WTC11 (cell line): ENCODE data around the gene MTA2. TPM values are rescaled to one million over a fixed set of nuclear protein-coding genes. Genes with fewer than 3 reads are reported as not detected.
A peak's percentile ranks its signal among the peaks of the same experiment; 100 is the strongest.

ENCODE experiments used
- ATAC-seq: fragments of 200-7000 bp; cut with Tn5 transposase; 2 replicates; pipeline ENCODE4 v1.10.0; 2021; ENCODE audit warnings: mild to moderate bottlenecking, moderate library complexity
- CTCF ChIA-PET: fragments of 300-600 bp; sonication (Branson Sonifier 250); formaldehyde crosslinking; loops from one replicate; lab custom pipeline; 2021; ENCODE audit warnings: antibody characterized with exemption; lab: Charles Lee
- POLR2A ChIA-PET: fragments of 350-600 bp; sonication (Branson Sonifier 250); formaldehyde crosslinking; loops from one replicate; lab custom pipeline; 2021; ENCODE audit warnings: antibody characterized with exemption; lab: Charles Lee
- DNase-seq: peaks from one replicate; pipeline ENCODE4 v3.0.0; 2021; ENCODE audit warnings: low spot score
- H3K27ac Mint-ChIP-seq: 2 replicates; pipeline ENCODE4 v1.8.0; 2021; ENCODE audit warnings: mixed read lengths
- H3K27me3 Mint-ChIP-seq: 2 replicates; pipeline ENCODE4 v1.8.0; 2021; ENCODE audit warnings: low read depth, mild to moderate bottlenecking, moderate library complexity, mixed read lengths
- H3K36me3 Mint-ChIP-seq: 2 replicates; pipeline ENCODE4 v1.8.0; 2021; ENCODE audit warnings: mixed read lengths
- H3K4me1 Mint-ChIP-seq: 2 replicates; pipeline ENCODE4 v1.8.0; 2022; ENCODE audit warnings: mixed read lengths
- H3K4me3 Mint-ChIP-seq: 2 replicates; pipeline ENCODE4 v1.8.0; 2021; ENCODE audit warnings: mild to moderate bottlenecking, moderate library complexity, mixed read lengths
- H3K9me3 Mint-ChIP-seq: 2 replicates; pipeline ENCODE4 v1.8.0; 2021; ENCODE audit warnings: mixed read lengths
- ATF1 ChIP-seq: sonication (generic); formaldehyde crosslinking; IDR thresholded peaks from 2 replicates; pipeline ENCODE4 v1.8.1; 2023; ENCODE audit warnings: mild to moderate bottlenecking, moderate library complexity, missing genetic modification reagents
- CREM ChIP-seq: sonication (generic); formaldehyde crosslinking; IDR thresholded peaks from 2 replicates; pipeline ENCODE4 v1.8.1; 2022; ENCODE audit warnings: mild to moderate bottlenecking, missing genetic modification reagents, moderate library complexity
- ELF4 ChIP-seq: sonication (generic); formaldehyde crosslinking; IDR thresholded peaks from 2 replicates; pipeline ENCODE4 v1.8.1; 2022; ENCODE audit warnings: low read depth, mild to moderate bottlenecking, moderate library complexity, missing genetic modification reagents
- FOXP1 ChIP-seq: sonication (generic); formaldehyde crosslinking; IDR thresholded peaks from 2 replicates; pipeline ENCODE4 v1.8.0; 2022; ENCODE audit warnings: missing genetic modification reagents, mild to moderate bottlenecking, moderate library complexity, borderline replicate concordance
- KAT7 ChIP-seq: sonication (generic); formaldehyde crosslinking; IDR thresholded peaks from 2 replicates; pipeline ENCODE4 v1.8.1; 2023; ENCODE audit warnings: missing genetic modification reagents, mild to moderate bottlenecking, borderline replicate concordance
- MYBL2 ChIP-seq: sonication (generic); formaldehyde crosslinking; IDR thresholded peaks from 2 replicates; pipeline ENCODE4 v1.8.1; 2023; ENCODE audit warnings: mild to moderate bottlenecking, moderate library complexity, missing genetic modification reagents
- NR1H2 ChIP-seq: sonication (generic); formaldehyde crosslinking; IDR thresholded peaks from 2 replicates; pipeline ENCODE4 v1.9.0; 2021; ENCODE audit warnings: mild to moderate bottlenecking, moderate library complexity, missing genetic modification reagents
- OVOL2 ChIP-seq: fragments of 250-450 bp; sonication (Bioruptor Pico); IDR thresholded peaks from 2 replicates; pipeline ENCODE4 v1.9.0; 2021; ENCODE audit warnings: mild to moderate bottlenecking, borderline replicate concordance
- SMAD3 ChIP-seq: sonication (generic); formaldehyde crosslinking; IDR thresholded peaks from 2 replicates; pipeline ENCODE4 v1.8.0; 2022; ENCODE audit warnings: missing genetic modification reagents, mild to moderate bottlenecking, borderline replicate concordance
- ZNF138 ChIP-seq: sonication (generic); formaldehyde crosslinking; conservative IDR thresholded peaks from 2 replicates; pipeline ENCODE4 v1.8.1; 2022; ENCODE audit warnings: mild to moderate bottlenecking, moderate library complexity, missing genetic modification reagents
- ZNF423 ChIP-seq: fragments of 250-450 bp; sonication (Bioruptor Pico); IDR thresholded peaks from 2 replicates; pipeline ENCODE4 v2.1.2; 2022; ENCODE audit warnings: mild to moderate bottlenecking, moderate library complexity
- ZNF671 ChIP-seq: fragments of 250-450 bp; sonication (Bioruptor Pico); IDR thresholded peaks from 2 replicates; pipeline ENCODE4 v1.8.0; 2021; ENCODE audit warnings: mild to moderate bottlenecking
- total RNA-seq: library from RNA; stranded (reverse); gene quantifications from 3 replicates; pipeline ENCODE4 v1.2.3, GENCODE V29; 2021
- TF ChIP-seq, protein P1 (sequence below): sonication (generic); formaldehyde crosslinking; conservative IDR thresholded peaks from 2 replicates; pipeline ENCODE4 v1.8.1; 2023; ENCODE audit warnings: mild to moderate bottlenecking, low read depth, missing genetic modification reagents, moderate library complexity
- TF ChIP-seq, protein P2 (sequence below): sonication (generic); formaldehyde crosslinking; IDR thresholded peaks from 2 replicates; pipeline ENCODE4 v1.8.0; 2022; ENCODE audit warnings: missing genetic modification reagents
- TF ChIP-seq, protein P3 (sequence below): sonication (generic); formaldehyde crosslinking; IDR thresholded peaks from 2 replicates; pipeline ENCODE4 v1.8.1; 2022; ENCODE audit warnings: low read depth, mild to moderate bottlenecking, moderate library complexity, missing genetic modification reagents, borderline replicate concordance
- TF ChIP-seq, protein P4 (sequence below): sonication (generic); formaldehyde crosslinking; IDR thresholded peaks from 2 replicates; pipeline ENCODE4 v1.8.1; 2022; ENCODE audit warnings: missing genetic modification reagents, borderline replicate concordance
- TF ChIP-seq, protein P5 (sequence below): sonication (generic); formaldehyde crosslinking; IDR thresholded peaks from 2 replicates; pipeline ENCODE4 v1.8.0; 2023; ENCODE audit warnings: missing genetic modification reagents, mild to moderate bottlenecking, borderline replicate concordance

The MTA2 gene
- total RNA-seq, 1 experiment from 2014 or later: 115 TPM

DNA sequence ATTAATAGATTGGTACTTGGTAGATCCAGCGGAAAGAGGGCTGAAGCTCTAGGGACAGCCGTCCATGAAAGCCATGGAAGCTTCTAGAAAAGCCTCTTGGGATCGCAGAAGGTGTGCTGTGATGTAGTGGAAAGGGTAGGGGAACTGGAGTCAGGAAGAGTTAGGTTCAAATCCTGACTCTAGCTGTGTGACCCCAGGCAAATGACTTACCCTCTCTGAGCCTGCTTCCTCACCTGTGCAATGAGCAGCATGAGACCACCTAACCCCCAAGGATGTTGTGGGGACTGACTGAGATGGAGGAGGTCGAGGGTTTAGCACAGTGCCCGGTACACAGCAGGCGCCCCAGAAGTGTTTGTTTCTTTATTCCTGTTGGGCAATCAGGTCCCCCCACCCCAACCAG is 8.7 kb upstream of the MTA2 start:
- Mint-ChIP-seq H3K27ac (no peak overlapping the region), H3K4me3 (peak overlapping the region; percentile 95), H3K4me1 (peaks cover 41% of the 10 kb centered on the region), H3K36me3 (no peaks in the 10 kb centered on the region), H3K9me3 (no peaks in the 10 kb centered on the region), H3K27me3 (peaks cover 9% of the 10 kb centered on the region; the same call in 1 of the 2 replicates)
- CTCF ChIA-PET: interaction anchor here (0.6 to 3.7 kb wide), 10 partner anchors 9 to 186 kb away, joined by 3 to 51 read pairs (median 11); partner anchors contain the start of genes B3GAT3, BSCL2, C11orf98 and CSKMT
- ATAC-seq: no peak
- DNase-seq: no peak
- POLR2A ChIA-PET: interaction anchor here (0.6 to 3.7 kb wide), 2 partner anchors 19 to 175 kb away, joined by 4 to 21 read pairs; partner anchors contain the start of gene TUT1
- TF ChIP-seq OVOL2 (CRISPR knock-in tag) (no peak), ZNF138 (no peak), MYBL2 (CRISPR knock-in tag) (no peak), KAT7 (CRISPR knock-in tag) (no peak), ELF4 (CRISPR knock-in tag) (no peak), SMAD3 (CRISPR knock-in tag) (no peak), FOXP1 (CRISPR knock-in tag) (no peak), NR1H2 (CRISPR knock-in tag) (no peak), ATF1 (CRISPR knock-in tag) (no peak), ZNF671 (CRISPR knock-in tag) (no peak), CREM (CRISPR knock-in tag) (no peak), ZNF423 (no peak)
- TF ChIP-seq, protein P1, sequence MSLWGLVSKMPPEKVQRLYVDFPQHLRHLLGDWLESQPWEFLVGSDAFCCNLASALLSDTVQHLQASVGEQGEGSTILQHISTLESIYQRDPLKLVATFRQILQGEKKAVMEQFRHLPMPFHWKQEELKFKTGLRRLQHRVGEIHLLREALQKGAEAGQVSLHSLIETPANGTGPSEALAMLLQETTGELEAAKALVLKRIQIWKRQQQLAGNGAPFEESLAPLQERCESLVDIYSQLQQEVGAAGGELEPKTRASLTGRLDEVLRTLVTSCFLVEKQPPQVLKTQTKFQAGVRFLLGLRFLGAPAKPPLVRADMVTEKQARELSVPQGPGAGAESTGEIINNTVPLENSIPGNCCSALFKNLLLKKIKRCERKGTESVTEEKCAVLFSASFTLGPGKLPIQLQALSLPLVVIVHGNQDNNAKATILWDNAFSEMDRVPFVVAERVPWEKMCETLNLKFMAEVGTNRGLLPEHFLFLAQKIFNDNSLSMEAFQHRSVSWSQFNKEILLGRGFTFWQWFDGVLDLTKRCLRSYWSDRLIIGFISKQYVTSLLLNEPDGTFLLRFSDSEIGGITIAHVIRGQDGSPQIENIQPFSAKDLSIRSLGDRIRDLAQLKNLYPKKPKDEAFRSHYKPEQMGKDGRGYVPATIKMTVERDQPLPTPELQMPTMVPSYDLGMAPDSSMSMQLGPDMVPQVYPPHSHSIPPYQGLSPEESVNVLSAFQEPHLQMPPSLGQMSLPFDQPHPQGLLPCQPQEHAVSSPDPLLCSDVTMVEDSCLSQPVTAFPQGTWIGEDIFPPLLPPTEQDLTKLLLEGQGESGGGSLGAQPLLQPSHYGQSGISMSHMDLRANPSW (CRISPR knock-in tag): no peak
- TF ChIP-seq, protein P2, sequence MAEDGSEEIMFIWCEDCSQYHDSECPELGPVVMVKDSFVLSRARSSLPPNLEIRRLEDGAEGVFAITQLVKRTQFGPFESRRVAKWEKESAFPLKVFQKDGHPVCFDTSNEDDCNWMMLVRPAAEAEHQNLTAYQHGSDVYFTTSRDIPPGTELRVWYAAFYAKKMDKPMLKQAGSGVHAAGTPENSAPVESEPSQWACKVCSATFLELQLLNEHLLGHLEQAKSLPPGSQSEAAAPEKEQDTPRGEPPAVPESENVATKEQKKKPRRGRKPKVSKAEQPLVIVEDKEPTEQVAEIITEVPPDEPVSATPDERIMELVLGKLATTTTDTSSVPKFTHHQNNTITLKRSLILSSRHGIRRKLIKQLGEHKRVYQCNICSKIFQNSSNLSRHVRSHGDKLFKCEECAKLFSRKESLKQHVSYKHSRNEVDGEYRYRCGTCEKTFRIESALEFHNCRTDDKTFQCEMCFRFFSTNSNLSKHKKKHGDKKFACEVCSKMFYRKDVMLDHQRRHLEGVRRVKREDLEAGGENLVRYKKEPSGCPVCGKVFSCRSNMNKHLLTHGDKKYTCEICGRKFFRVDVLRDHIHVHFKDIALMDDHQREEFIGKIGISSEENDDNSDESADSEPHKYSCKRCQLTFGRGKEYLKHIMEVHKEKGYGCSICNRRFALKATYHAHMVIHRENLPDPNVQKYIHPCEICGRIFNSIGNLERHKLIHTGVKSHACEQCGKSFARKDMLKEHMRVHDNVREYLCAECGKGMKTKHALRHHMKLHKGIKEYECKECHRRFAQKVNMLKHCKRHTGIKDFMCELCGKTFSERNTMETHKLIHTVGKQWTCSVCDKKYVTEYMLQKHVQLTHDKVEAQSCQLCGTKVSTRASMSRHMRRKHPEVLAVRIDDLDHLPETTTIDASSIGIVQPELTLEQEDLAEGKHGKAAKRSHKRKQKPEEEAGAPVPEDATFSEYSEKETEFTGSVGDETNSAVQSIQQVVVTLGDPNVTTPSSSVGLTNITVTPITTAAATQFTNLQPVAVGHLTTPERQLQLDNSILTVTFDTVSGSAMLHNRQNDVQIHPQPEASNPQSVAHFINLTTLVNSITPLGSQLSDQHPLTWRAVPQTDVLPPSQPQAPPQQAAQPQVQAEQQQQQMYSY (CRISPR knock-in tag): no peak
- TF ChIP-seq, protein P3, sequence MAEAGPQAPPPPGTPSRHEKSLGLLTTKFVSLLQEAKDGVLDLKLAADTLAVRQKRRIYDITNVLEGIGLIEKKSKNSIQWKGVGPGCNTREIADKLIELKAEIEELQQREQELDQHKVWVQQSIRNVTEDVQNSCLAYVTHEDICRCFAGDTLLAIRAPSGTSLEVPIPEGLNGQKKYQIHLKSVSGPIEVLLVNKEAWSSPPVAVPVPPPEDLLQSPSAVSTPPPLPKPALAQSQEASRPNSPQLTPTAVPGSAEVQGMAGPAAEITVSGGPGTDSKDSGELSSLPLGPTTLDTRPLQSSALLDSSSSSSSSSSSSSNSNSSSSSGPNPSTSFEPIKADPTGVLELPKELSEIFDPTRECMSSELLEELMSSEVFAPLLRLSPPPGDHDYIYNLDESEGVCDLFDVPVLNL (CRISPR knock-in tag): no peak
- TF ChIP-seq, protein P4, sequence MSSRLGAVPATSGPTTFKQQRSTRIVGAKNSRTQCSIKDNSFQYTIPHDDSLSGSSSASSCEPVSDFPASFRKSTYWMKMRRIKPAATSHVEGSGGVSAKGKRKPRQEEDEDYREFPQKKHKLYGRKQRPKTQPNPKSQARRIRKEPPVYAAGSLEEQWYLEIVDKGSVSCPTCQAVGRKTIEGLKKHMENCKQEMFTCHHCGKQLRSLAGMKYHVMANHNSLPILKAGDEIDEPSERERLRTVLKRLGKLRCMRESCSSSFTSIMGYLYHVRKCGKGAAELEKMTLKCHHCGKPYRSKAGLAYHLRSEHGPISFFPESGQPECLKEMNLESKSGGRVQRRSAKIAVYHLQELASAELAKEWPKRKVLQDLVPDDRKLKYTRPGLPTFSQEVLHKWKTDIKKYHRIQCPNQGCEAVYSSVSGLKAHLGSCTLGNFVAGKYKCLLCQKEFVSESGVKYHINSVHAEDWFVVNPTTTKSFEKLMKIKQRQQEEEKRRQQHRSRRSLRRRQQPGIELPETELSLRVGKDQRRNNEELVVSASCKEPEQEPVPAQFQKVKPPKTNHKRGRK (CRISPR knock-in tag): no peak
- TF ChIP-seq, protein P5, sequence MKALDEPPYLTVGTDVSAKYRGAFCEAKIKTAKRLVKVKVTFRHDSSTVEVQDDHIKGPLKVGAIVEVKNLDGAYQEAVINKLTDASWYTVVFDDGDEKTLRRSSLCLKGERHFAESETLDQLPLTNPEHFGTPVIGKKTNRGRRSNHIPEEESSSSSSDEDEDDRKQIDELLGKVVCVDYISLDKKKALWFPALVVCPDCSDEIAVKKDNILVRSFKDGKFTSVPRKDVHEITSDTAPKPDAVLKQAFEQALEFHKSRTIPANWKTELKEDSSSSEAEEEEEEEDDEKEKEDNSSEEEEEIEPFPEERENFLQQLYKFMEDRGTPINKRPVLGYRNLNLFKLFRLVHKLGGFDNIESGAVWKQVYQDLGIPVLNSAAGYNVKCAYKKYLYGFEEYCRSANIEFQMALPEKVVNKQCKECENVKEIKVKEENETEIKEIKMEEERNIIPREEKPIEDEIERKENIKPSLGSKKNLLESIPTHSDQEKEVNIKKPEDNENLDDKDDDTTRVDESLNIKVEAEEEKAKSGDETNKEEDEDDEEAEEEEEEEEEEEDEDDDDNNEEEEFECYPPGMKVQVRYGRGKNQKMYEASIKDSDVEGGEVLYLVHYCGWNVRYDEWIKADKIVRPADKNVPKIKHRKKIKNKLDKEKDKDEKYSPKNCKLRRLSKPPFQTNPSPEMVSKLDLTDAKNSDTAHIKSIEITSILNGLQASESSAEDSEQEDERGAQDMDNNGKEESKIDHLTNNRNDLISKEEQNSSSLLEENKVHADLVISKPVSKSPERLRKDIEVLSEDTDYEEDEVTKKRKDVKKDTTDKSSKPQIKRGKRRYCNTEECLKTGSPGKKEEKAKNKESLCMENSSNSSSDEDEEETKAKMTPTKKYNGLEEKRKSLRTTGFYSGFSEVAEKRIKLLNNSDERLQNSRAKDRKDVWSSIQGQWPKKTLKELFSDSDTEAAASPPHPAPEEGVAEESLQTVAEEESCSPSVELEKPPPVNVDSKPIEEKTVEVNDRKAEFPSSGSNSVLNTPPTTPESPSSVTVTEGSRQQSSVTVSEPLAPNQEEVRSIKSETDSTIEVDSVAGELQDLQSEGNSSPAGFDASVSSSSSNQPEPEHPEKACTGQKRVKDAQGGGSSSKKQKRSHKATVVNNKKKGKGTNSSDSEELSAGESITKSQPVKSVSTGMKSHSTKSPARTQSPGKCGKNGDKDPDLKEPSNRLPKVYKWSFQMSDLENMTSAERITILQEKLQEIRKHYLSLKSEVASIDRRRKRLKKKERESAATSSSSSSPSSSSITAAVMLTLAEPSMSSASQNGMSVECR (CRISPR knock-in tag): no peak
